ENCODE measurements around the gene ANKS1B.
"Not testable (repeated sequence)": the region's sequence is repeated elsewhere in the genome, so short reads cannot be mapped to it uniquely, and the experiment has no call there.

Gene ANKS1B

DNA sequence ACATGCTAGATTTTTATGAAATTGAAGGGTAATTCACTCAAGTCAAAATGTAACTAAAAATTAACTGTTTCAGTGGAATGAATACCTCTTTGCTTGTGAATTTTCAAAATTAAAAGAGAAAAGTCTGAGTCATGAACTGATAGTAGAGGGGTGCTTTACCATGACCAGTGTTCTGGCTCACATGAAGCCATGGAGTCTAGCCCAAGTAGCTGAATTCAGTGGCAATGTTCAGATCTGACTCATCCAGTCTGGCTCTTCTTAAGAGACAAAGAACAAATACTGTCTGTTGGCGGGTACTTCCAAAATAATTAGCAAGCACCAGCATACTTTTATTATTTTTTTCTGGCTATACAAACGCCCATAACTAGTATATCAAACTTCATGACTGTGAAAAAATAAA, 703.5 kb downstream of the ANKS1B start:
- DNase-seq (ENCODE audit: low read depth in 2 of 2, low spot score in 1 of 2), result no peak

- no peak for DNase-seq (ENCODE audit: low read depth in 2 of 2, low spot score in 1 of 2)
These were observed 705.8 kb downstream of the ANKS1B start for GRCh38 chr12:99278899-99279298.

GRCh38 chr12:99277591-99278379, 707.0 kb downstream of the ANKS1B start:
- no peak for DNase-seq (ENCODE audit: low read depth in 2 of 2, low spot score in 1 of 2)

DNA sequence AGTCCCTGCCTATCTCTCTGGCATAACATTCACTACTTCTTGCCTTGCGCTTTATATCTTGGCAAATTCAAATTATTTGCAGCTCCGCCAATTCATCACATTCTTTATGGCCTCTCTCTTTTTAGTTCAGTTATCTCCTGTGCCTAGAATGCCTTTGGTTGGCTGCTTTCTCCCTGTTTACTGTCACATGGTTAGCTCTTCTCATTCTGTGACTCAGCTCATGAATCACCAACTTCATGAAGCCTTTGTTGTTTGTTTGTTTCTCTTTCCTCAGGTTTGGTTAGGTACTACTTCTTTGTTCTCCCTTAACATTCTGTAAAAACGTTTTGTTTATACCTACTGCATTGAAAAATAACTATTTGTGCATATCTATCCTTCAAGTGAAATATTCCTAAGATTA, 713.7 kb downstream of the ANKS1B start:
- DNase-seq (ENCODE audit: low read depth in 2 of 2, low spot score in 1 of 2), result no peak

GRCh38 chr12:99267038-99267437, 717.7 kb downstream of the ANKS1B start:
- DNase-seq (ENCODE audit: low read depth in 2 of 2, low spot score in 1 of 2), result no peak

DNA sequence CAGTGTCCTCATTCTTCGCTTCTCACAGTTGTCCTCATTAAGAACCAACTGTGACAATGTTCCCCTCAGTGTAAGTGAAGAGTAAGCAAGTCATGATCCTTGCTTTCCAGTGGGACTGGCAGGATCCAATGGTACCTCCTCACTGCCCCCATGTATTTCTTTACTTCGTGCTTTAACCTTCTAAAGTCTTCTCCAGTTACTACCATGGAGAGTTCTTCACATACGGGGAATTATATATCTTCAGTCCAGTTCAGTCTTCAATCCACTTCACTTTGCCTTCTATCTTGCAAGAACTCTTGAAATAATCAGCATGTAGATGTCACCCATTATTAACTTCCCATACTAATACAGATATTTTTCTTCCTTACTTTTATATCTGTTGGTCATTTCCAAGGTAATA, 719.1 kb downstream of the ANKS1B start:
- DNase-seq (ENCODE audit: low read depth in 2 of 2, low spot score in 1 of 2), result no peak

DNA sequence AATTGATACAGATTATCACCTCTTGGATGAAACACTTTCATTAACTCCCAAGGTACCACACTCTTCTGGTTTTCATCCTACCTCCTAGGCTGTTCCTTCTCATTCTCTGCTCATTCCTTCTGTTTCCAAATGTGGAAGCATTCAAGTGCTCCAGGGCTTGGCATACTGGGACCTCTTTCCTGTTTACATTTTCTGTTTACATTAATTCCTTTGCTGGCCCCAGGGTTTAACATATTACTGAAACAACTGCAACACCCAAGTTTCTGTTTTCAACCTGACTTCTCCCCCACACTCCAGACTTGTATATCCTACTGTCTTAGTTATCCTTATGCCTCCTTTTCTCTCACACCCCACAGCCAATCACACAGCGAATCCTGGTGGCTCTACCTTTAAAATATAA, 723.5 kb downstream of the ANKS1B start:
- DNase-seq (ENCODE audit: low read depth in 2 of 2, low spot score in 1 of 2), result no peak

- DNase-seq (ENCODE audit: low read depth in 2 of 2, low spot score in 1 of 2), result no peak
These were observed 724.2 kb downstream of the ANKS1B start for GRCh38 chr12:99260456-99260996.

GRCh38 chr12:99259040-99259934, 725.4 kb downstream of the ANKS1B start:
- no peak for DNase-seq (ENCODE audit: low read depth in 2 of 2, low spot score in 1 of 2)

- no peak for DNase-seq (ENCODE audit: low read depth in 2 of 2, low spot score in 1 of 2)
These were observed 727.1 kb downstream of the ANKS1B start for GRCh38 chr12:99257672-99258071.

- no peak for DNase-seq (ENCODE audit: low read depth in 2 of 2, low spot score in 1 of 2)
These were observed 731.7 kb downstream of the ANKS1B start for GRCh38 chr12:99253068-99253467.

DNA sequence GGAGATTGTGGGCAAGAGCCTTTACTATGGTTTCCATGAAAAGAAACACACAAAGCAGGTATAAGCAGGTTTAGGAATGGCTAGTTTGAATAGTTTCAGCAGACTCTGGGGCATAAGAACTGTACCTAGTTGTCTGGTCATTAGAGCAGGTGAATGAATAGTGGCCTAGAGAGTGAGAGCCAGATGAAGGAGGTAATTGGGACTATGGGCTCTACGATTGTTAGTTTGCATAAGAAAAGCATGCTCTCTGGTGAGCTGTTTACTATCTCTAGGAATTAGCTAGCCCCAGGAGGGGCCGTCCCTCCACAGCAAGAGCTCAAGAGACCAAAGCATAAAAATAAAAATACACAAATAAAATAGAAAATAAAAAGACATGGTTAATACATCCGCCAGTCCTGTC, 734.6 kb downstream of the ANKS1B start:
- no peak for DNase-seq (ENCODE audit: low read depth in 2 of 2, low spot score in 1 of 2)

GRCh38 chr12:99249543-99249942, 735.2 kb downstream of the ANKS1B start:
- DNase-seq (ENCODE audit: low read depth in 2 of 2, low spot score in 1 of 2), result no peak

GRCh38 chr12:99237907-99238538, 746.7 kb downstream of the ANKS1B start:
- DNase-seq (ENCODE audit: low read depth in 2 of 2, low spot score in 1 of 2), result not testable (repeated sequence)

DNA sequence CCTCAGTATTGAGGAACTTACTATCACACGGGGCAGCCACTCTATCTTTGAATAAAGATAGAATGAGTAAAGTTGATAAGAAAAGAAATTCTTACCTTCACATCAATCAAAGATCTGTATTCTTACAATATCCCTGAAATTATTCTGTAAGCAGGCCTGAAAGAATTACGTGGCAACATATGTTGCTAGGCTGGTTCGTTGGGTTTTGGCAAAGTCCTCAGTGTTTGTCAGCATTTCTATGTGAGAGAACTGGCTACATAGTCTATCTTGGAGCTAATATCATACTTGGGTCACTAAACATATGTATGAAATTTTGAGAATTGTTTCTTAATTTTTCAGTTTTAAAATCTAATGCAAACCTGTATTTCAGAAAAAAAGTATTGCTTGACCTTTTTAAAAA, 749.4 kb downstream of the ANKS1B start:
- DNase-seq (ENCODE audit: low read depth in 2 of 2, low spot score in 1 of 2), result no peak

- no peak for DNase-seq (ENCODE audit: low read depth in 2 of 2, low spot score in 1 of 2)
These were observed 750.0 kb downstream of the ANKS1B start for GRCh38 chr12:99234702-99235101.

GRCh38 chr12:99232324-99232723, 752.4 kb downstream of the ANKS1B start:
- no peak for DNase-seq (ENCODE audit: low read depth in 2 of 2, low spot score in 1 of 2)

GRCh38 chr12:99231031-99231430, 753.7 kb downstream of the ANKS1B start:
- DNase-seq (ENCODE audit: low read depth in 2 of 2, low spot score in 1 of 2), result no peak

DNA sequence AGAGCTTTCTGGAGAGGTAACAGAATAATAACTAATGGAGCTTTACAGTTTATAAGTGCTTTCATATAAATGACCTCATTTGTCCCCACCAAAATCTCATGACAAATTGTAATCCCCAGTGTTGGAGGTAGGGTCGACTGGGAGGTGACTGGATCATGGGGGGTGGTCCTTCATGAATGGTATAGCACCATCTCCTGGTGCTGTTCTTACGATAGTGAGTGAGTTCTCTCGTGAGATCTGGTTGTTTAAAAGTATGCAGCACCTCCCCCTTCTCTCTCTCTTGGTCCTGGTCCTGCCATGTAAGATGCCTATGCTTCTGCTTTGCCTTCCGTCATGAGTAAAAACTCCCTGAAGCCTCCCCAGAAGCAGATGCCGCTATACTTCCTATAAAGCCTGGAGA, 760.5 kb downstream of the ANKS1B start:
- no peak for DNase-seq (ENCODE audit: low read depth in 2 of 2, low spot score in 1 of 2)

GRCh38 chr12:99223579-99223978, 761.2 kb downstream of the ANKS1B start:
- DNase-seq (ENCODE audit: low read depth in 2 of 2, low spot score in 1 of 2), result no peak

- no peak for DNase-seq (ENCODE audit: low read depth in 2 of 2, low spot score in 1 of 2)
These were observed 771.7 kb downstream of the ANKS1B start for GRCh38 chr12:99213047-99213446.

DNA sequence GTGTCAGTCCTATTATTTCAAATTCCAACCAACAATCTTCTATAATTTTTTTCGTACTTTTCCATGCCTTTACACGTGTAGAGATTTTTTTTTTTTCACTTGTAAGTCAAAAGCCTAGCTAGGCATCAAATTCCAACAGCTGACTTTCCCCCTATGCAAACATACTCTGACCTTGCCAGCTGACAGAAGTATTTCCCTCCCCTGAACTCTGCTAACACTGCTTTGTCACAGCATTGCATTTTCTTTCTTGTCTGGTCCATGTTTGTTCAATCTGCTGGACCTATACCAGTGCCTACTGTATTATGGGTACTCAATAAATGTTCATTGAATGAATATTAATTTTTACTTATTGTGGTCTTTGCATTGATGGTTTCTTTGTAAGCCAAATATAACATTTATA, 772.5 kb downstream of the ANKS1B start:
- no peak for DNase-seq (ENCODE audit: low read depth in 2 of 2, low spot score in 1 of 2)

Measured in stimulated activated CD8-positive, alpha-beta memory T cell treated with anti-CD3 and anti-CD28 coated beads, Interleukin-4, amount 100 ng/mL, for 1 hour (primary cell).